Measurements from ENCODE around the gene CEP20.
A peak's percentile ranks its signal among the peaks of the same experiment; 100 is the strongest.

The CEP20 gene

DNA sequence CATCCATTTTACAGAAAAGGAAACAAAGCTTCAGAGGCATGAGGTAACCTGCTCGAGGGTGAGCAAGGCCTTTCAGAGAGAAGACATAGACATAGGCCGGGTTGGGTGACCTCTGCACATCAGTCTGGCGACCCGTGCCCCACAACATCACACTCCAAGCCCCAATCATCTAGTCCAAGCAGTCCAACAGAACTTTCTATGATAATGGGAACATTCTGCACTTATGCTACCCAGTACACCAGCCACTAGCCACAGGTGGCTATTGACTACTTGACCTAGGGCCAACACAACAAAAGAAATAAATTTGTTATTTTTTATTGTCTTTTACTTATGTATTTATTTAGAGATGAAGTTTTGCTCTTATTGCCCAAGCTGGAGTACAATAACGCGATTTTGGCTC, 52.3 kb downstream of the CEP20 start:
- no peak for DNase-seq
- intact Hi-C loops (cut with DNase I), result no loop called here

DNA sequence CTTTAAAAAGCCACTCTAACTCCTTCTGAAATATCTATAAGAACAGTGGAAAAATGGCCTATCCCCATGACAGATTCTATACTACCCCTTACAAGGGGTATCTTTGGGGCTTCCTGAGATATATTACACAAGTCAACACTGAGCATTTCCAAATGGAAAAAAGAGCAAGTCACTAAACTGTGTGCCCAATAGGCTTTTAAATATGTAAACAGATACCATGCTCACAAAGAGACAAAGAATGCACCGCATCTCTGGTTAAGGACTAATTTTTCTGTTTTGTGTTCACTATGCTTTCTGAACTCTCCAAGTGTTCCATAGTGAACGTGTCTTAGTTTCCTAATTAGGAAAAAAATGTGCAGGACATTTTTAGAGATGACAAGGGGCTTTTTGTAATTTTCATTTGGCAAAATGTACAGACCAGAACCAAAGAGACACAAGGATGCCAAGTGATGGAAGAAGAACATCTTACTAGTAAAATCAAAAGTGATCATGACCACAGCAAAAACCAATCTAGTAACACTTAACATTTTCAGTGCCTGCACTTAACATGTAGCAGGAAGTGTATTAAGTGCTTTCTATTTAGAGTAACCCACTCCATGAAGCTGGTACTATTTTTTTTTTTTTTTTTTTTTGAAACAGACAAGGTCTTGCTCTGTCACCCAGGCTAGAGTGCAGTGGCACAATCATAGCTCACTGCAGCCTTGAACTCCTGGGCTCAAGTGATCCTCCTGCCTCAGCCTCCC, 53.1 kb downstream of the CEP20 start:
- no peak for DNase-seq
- intact Hi-C loops (cut with DNase I), result no loop called here

DNA sequence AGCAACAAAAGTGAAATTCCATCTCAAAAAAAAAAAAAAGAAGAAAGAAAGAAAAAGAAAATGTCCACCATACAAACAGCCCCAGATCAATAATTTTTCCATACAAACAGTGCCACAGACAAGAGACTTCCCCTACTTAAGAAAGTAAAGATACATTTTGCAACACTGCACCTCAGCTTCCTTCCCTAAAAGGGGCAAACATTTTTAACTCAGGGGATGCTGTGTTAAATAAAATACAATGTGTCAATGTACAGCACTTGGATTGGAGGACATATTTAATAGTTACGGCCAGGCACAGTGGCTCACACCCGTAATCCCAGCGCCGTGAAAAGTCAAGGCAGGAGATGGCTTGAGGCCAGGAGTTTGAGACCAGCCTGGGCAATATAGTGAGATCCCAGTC, 53.9 kb downstream of the CEP20 start:
- intact Hi-C loops (cut with DNase I), result no loop called here
- no peak for DNase-seq

DNA sequence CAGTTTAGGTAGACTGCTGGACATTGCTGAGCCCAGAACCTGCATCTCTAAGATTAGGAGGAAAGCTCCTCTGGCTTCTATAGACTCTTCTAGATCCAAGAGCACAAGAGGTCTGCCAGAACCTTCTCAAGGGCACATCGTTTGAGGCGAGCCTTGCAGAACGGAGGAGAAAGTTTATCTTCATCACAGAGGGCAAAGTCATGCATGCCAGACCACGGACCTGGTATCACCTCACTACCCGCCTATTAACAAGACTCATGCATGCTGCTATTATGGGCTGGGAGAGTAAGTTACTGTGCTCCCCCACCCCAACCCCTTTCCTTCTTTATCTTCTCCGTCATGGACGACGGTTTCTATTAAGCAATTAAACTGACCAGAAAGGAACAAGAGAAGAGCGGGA, 54.9 kb downstream of the CEP20 start:
- intact Hi-C loops (cut with DNase I), result no loop called here
- no peak for DNase-seq

DNA sequence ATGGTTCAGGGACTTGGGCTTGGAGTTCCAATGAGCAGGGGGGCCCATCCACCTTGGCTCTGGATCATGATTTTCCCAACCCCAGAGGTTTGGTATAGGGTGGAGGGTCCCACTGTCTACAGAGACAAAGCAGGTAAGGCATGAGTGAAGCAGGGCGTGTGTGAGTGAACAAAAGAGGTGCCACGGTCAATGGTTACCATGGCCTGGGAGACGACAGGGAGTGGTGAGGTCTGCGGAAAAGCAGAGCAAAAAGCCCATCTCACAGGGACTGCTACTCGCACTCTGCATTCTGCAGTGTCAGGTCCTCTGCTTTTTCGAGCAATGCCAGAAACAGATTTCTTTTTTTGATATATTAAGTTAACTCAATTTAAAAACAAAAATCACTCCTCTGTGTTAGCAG, 56.2 kb downstream of the CEP20 start:
- intact Hi-C loops (cut with DNase I), result no loop called here
- DNase-seq, result no peak

DNA sequence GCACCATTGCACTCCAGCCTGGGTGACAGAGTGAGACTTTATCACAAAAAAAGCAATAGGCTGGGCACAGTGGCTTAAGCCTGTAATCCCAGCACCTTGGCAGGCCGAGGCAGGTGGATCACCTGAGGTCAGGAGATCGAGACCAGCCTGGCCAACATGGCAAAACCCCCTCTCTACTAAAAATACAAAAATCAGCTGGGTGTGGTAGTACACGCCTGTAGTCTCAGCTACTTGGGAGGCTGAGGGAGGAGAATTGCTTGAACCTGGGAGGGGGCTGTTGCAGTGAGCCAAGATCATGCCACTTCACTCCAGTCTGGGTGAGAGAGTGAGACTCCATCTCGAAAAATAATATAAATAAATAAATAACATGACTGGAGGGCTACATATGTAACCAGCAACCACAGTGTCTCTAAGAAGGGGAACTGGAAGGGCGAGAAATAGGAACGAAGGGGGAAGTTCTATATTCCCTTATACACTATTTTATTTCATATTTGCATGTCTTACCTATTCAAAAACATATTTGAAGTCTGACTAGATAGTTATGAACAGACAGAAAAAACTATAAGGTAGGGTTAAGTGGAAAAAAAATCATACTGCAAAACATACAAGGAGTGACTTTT, 57.5 kb downstream of the CEP20 start:
- intact Hi-C loops (cut with DNase I), result no loop called here
- DNase-seq, result peak in 1 of 10 donors; percentile 10

DNA sequence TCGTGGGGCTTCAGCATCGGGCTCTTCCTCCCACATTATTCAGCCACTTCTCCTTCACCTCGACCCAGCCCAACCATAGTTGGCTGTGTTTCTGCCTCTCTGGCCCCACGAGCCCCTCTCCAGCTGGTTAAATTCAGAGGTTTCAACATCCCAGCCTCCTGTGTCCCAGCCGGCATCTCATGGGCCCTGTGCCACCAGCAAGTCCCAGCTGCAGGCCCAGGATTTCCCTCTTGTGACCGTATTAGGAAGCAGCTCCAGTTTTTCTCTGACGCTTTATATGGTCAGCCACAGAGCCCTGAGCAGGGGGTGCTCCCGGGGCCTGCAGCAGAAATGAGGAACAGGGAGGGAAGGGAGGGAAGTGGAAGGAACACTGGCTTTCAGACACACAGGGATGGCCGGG, 58.9 kb downstream of the CEP20 start:
- DNase-seq, result peak in 2 of 10 donors; percentile 50 to 78
- intact Hi-C loops (cut with DNase I), result no loop called here

DNA sequence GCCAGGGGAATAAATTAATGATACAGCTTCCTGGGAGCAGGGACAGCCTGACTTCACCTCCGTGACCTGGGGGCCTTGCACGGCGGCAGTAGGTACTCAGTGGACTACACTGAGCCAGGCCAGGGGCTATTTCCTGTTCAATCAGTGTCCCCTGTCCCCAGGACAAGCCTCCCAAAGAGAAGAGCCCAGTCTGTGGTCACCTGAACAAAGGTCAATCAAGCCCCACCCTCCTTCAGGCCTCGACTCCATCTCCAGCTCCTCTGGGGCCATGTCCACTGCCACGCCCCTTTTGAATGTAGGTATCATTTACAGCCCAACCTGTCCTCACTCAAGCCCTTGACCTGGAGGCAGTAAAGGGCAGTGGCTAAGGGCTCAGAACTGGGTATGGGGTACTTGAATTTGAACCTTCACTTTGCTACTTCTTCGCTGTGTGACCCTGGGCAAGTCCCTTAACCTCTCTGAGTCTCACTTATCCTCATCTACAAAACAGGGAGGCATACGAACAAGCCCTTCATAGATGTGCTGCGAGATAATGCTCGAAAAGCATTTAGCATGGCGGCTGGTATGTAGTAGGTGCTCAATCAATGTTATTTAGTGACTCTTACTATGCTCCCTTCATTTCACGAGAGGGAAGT, 60.6 kb downstream of the CEP20 start:
- peak in 2 of 10 donors; percentile 19 to 37 for DNase-seq
- intact Hi-C loops (cut with DNase I), result no loop called here

DNA sequence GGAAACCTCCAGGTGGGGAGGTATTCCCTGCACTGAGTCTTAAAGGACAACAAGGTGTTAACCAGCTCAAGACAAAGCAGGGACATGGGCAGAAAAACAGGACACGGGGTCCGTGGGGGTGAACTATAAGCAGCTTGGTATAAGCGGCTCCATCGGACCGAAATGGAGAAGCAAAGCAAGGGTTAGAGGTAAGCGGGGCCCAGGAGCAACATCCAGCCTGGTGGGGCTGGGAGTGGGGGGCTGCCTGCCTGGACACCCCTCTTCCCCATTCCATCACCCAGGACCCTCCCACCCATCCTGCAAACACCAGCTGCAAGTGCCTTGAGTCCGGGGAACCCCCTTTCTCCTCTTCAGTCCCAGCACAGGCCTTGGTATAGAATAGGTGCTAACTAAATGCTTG, 61.1 kb downstream of the CEP20 start:
- DNase-seq, result peak in 1 of 10 donors; percentile 34
- intact Hi-C loops (cut with DNase I), result no loop called here

DNA sequence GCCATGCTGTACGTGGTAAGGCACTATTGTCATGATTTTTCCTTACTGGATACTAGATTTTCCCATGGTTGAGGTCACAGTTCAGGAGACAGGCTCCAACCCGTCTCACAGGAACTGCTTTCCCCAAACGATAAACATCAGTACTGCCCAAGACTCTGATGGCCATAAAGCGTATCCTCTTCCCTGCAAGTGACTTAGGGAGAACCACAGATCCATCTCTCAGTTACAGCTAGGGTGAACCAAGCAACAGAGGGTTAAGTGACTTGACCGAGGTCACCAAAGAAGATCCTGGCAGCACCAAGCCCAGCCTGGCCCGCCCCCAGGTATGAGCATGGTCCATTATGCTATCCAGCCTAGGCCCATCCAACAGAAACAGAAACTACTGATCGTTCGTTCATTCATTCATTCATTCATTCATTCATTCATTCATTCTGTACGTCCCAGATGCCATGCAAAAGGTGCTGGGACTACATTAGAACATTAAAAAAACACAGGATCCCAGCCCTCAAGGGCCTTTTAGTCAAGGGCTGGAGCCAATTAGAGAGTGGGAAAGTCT, 62.6 kb downstream of the CEP20 start:
- peak in 1 of 10 donors; percentile 16 for DNase-seq
- intact Hi-C loops (cut with DNase I), result no loop called here

DNA sequence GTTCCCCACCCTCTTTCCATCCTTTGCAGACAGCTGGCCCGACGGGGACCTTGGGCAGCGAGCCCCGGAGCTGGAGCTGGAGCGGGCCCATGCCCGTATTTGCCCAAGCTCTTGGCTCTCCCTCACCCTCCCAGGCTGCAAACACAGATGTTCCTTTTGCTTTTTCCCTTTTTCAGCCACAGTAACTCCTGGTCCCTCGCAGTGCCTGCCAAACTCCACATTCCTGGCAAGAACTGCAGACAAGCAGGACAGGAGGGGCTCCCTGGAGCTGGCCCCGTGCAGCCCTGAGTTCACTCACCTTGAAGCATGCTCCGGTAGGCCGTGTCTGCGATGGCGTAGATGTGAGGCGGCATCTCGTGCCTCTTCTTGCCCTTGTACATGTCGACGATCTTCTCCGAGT, 65.4 kb downstream of the CEP20 start:
- intact Hi-C loops (cut with DNase I), result no loop called here
- peak in 4 of 10 donors; percentile 12 to 88 (median 16) for DNase-seq

DNA sequence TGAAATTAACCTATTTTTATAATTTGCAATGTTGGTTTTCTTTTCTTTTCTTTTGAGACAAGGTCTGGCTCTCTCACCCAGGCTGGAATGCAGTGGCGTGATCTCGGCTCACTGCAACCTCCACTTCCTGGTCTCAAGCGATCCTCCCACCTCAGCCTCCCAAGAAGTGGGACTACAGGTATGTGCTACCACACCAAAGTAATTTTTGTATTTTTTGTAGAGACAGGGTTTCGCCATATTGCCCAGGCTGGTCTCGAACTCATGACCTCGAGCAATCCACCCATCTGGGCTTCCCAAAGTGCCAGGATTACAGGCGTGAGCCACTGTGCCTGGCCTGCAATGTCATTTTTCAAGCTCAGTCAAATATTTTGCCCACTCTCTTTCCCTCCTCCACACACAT, 67.6 kb downstream of the CEP20 start:
- intact Hi-C loops (cut with DNase I), result no loop called here
- peak in 1 of 10 donors; percentile 9 for DNase-seq

DNA sequence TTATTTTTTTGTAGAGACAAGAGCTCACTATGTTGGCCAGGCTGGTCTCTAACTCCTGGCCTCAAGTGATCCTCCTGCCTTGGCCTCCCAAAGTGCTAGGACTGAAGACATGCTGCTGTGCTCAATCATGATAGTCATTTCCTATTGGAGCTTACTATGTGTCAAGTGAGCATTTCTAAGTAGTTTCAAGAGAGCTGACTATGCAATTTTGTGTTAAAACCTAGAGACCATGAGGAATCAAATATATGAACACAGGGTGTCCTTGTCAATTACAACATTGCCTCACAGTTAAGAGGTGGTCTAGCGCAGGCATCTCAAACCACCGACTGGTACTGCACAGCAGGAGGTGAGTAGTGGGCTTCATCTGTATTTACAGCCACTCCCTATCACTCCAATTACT, 69.4 kb downstream of the CEP20 start:
- peak in 1 of 10 donors; percentile 11 for DNase-seq
- intact Hi-C loops (cut with DNase I), result no loop called here

DNA sequence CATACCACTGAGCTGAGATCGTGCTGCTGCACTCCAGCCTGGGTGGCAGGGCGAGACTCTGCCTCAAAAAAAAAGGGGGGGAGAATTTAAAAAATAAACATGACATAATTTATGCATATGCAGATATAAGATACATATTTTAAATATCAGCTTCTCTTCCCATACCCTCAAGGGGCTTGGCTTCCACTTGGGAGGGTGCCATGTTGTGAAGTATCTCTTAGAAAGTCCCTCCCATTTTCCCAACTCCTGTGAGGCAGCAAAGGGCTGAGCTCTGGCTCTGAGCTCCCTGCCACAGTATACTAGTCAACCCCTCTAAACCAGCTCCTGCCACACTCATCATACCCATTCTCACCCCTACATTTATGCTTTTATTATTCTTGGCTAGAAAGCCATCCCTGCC, 71.0 kb downstream of the CEP20 start:
- intact Hi-C loops (cut with DNase I), result no loop called here
- DNase-seq, result peak in 1 of 10 donors; percentile 7

DNA sequence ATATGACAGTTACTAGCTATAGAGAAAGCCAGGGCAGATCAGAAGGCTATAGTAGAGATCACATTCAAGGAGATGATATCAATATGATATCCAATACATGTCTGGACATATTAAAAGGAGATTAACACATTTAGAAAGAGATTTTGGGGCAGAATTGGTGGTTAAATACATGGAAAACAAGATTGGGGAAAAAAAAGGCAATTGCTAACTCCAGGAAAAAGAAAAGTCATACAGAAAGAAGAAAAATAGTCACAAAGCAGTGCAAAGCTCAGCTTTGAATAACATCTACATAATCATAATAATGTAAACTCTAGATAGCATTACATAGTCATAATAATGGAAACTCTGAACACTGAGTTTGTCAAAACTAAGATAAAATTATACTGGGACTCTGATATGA, 72.2 kb downstream of the CEP20 start:
- intact Hi-C loops (cut with DNase I), result no loop called here
- no peak for DNase-seq
